ENCODE measurements around the gene PACSIN2. TPM values are rescaled to one million over a fixed set of nuclear protein-coding genes. Genes with fewer than 3 reads are reported as not detected.
A peak's percentile ranks its signal among the peaks of the same experiment; 100 is the strongest.

PACSIN2 gene
- total RNA-seq: 49.8 and 68.9 TPM in 2 replicates

GRCh38 chr22:43014869-43015676 is at the start of gene PACSIN2:
TSS of gene PACSIN2 (minus strand) at chr22:43015149. CDS start at chr22:42912080, 103,069 bp downstream.
- H3K4me3 ChIP-seq (ENCODE audit: low read depth, low read length): peak within 1 kb of the TSS; percentile 70
- no peaks in the 10 kb centered on the region for H3K36me3 ChIP-seq (ENCODE audit: control insufficient read depth, insufficient read depth, low read length)
- H3K27me3 ChIP-seq (ENCODE audit: control insufficient read depth, insufficient read depth, low read length): no peaks in the 10 kb centered on the region
- DNase-seq (ENCODE audit: low read depth): peak; percentile 83
- FAIRE-seq: no peak
- TF ChIP-seq CTCF (IDR thresholded peaks at IDR 0.05; ENCODE audit: insufficient read depth, low read length, severe bottlenecking): no peak

GRCh38 chr22:43060183-43060582 is 45.2 kb upstream of the PACSIN2 start:
- TF ChIP-seq CTCF (IDR thresholded peaks at IDR 0.05; ENCODE audit: insufficient read depth, low read length, severe bottlenecking): peak; percentile 72
- H3K4me3 ChIP-seq (ENCODE audit: low read depth, low read length): no peak overlapping the region
- H3K27me3 ChIP-seq (ENCODE audit: control insufficient read depth, insufficient read depth, low read length): no peaks in the 10 kb centered on the region
- no peaks in the 10 kb centered on the region for H3K36me3 ChIP-seq (ENCODE audit: control insufficient read depth, insufficient read depth, low read length)
- FAIRE-seq (peak; percentile 32), DNase-seq (ENCODE audit: low read depth) (peak; percentile 10)

DNA sequence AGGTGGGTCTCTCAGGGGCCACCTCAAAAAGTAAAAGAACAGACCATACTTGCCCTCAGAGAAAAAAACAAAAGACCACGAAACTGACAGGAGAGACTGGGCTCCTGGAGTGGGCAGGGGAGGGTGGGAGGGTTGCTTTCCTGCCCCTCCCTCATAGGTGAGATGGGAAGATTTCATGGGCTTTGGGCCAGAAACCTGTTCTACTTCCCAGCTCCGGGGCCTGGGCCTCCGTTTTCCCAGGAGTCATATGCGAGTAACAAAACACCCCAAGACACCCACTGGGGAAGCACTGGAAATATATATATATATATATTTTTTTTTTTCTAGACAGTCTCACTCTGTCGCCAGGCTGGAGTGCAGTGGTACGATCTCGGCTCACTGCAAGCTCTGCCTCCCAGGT is 42.7 kb upstream of the PACSIN2 start:
- FAIRE-seq: no peak
- no peaks in the 10 kb centered on the region for H3K36me3 ChIP-seq (ENCODE audit: control insufficient read depth, insufficient read depth, low read length)
- DNase-seq (ENCODE audit: low read depth): no peak
- no peak overlapping the region for H3K4me3 ChIP-seq (ENCODE audit: low read depth, low read length)
- TF ChIP-seq CTCF (IDR thresholded peaks at IDR 0.05; ENCODE audit: insufficient read depth, low read length, severe bottlenecking): no peak
- H3K27me3 ChIP-seq (ENCODE audit: control insufficient read depth, insufficient read depth, low read length): no peaks in the 10 kb centered on the region

DNA sequence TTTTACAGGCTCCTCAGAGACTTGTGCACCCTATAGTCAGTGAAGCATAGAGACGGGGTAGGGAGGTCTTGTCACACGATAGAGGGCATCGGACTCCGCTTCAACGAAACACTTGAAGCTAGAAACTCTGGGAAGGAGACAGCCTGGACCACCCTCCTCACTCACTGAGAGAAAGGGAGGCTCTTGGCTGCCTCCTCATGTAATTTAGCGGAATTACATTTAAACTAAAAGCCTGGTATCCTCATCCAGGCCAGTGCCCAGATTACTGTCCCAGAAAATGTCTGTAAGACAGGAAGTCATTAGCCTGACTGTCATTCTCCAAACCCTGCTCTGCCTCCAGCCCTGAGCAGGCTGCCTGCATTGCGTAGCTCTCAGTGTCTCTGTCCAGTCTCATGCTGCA is 38.2 kb upstream of the PACSIN2 start:
- DNase-seq (ENCODE audit: low read depth): no peak
- no peak for TF ChIP-seq CTCF (IDR thresholded peaks at IDR 0.05; ENCODE audit: insufficient read depth, low read length, severe bottlenecking)
- FAIRE-seq: no peak
- Histone ChIP-seq H3K4me3 (ENCODE audit: low read depth, low read length) (no peak overlapping the region), H3K27me3 (ENCODE audit: control insufficient read depth, insufficient read depth, low read length) (no peaks in the 10 kb centered on the region), H3K36me3 (ENCODE audit: control insufficient read depth, insufficient read depth, low read length) (no peaks in the 10 kb centered on the region)

- no peak for TF ChIP-seq CTCF (IDR thresholded peaks at IDR 0.05; ENCODE audit: insufficient read depth, low read length, severe bottlenecking)
- FAIRE-seq: peak; percentile 7
- DNase-seq (ENCODE audit: low read depth): no peak
- no peak overlapping the region for H3K4me3 ChIP-seq (ENCODE audit: low read depth, low read length)
- H3K36me3 ChIP-seq (ENCODE audit: control insufficient read depth, insufficient read depth, low read length): no peaks in the 10 kb centered on the region
- H3K27me3 ChIP-seq (ENCODE audit: control insufficient read depth, insufficient read depth, low read length): no peaks in the 10 kb centered on the region
Observed at GRCh38 chr22:43050995-43051394, 36.0 kb upstream of the PACSIN2 start.

GRCh38 chr22:43047605-43048004 is 32.7 kb upstream of the PACSIN2 start:
- Histone ChIP-seq H3K4me3 (ENCODE audit: low read depth, low read length) (no peak overlapping the region), H3K27me3 (ENCODE audit: control insufficient read depth, insufficient read depth, low read length) (no peaks in the 10 kb centered on the region), H3K36me3 (ENCODE audit: control insufficient read depth, insufficient read depth, low read length) (no peaks in the 10 kb centered on the region)
- no peak for DNase-seq (ENCODE audit: low read depth)
- TF ChIP-seq CTCF (IDR thresholded peaks at IDR 0.05; ENCODE audit: insufficient read depth, low read length, severe bottlenecking): no peak
- FAIRE-seq: no peak

Data from bronchial epithelial cell (primary cell).